C4-2B (cell line): Measurements from ENCODE around the gene PARD3B.

Experiments used
- H3K27ac ChIP-seq: fragments of 450-650 bp; 2 replicates; pipeline ENCODE4 v1.5.1; 2017
- ZFX ChIP-seq: fragments of 450-650 bp; IDR thresholded peaks from 2 replicates; pipeline ENCODE4 v1.6.1; 2017
- TF ChIP-seq, protein P1 (sequence below): fragments of 450-650 bp; conservative IDR thresholded peaks from 2 replicates; pipeline ENCODE4 v1.5.1; 2017; ENCODE audit warnings: mild to moderate bottlenecking

The PARD3B gene

DNA sequence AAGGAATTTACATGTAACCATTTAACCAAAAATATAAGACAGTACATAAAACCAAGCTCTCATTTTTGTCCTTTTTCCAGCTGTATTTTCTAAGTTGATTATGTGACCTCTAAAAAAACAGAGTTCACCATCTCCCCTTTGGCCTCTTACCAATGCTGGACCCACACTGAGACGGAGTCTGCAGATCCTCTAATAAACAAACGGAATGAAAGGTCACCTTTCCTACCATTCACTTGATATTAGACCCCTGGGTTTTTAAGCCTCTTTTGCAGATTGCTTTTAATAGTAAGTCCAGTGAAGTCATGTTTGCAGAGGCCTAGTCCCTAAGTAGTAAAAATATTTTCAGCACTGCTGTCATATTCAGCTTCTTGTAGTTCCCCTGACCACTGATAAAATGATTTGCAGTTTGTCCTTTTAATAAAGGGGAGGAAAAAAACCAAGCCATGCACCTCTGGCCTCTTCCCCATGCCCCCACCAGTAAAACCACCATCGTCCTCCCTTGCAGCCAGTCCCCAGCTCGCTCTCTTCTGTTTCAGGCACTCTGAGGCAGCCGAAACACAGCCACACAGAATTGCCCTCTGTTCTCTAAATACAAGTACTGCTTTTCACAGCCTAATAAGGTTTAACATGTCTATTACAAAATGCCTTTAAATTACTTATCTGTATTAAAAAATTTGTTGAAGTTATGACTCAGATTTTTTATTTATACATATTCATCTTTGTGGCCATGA, 427.5 kb downstream of the PARD3B start:
- TF ChIP-seq, protein P1, sequence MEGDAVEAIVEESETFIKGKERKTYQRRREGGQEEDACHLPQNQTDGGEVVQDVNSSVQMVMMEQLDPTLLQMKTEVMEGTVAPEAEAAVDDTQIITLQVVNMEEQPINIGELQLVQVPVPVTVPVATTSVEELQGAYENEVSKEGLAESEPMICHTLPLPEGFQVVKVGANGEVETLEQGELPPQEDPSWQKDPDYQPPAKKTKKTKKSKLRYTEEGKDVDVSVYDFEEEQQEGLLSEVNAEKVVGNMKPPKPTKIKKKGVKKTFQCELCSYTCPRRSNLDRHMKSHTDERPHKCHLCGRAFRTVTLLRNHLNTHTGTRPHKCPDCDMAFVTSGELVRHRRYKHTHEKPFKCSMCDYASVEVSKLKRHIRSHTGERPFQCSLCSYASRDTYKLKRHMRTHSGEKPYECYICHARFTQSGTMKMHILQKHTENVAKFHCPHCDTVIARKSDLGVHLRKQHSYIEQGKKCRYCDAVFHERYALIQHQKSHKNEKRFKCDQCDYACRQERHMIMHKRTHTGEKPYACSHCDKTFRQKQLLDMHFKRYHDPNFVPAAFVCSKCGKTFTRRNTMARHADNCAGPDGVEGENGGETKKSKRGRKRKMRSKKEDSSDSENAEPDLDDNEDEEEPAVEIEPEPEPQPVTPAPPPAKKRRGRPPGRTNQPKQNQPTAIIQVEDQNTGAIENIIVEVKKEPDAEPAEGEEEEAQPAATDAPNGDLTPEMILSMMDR, result no peak
- TF ChIP-seq ZFX, result no peak
- no peak overlapping the region for H3K27ac ChIP-seq

DNA sequence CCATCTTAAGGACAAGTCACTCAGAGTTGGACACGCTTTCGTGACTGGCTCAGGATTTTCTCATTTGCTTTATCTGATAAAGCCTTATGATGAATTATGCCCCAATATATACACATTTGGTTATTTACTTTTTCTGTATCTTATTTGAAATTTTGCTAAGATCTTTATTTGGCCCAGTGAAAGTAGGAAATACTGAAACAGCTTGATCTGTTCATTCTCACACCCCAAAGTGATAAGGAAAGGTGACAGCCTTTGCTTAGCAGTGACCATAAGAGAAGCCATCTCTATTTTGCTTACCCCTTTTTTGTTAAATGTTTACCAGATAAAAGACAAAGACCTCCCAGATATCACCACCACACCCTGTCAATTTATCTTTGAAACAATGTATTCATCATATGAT, 428.3 kb downstream of the PARD3B start:
- H3K27ac ChIP-seq, result no peak overlapping the region
- no peak for TF ChIP-seq ZFX
- TF ChIP-seq, protein P1, result no peak

DNA sequence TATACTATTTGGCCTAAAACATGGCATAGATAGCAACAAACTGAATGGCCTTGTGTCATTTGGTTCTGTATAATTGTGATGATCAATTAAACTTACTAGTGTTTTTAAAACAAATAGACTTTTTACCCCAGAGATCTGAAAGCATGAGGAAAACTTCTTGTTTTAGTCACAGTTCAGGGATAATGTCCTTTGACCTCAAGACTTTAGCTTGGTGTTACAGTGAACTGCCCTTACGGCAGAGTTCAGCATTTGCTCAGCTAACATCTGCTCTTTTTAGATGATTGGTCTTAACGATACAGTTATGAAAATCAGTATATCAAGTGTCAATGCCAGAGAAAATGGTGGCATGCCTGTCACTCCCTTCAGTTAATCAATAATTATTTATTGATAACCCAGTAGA, 429.2 kb downstream of the PARD3B start:
- TF ChIP-seq, protein P1, result no peak
- no peak for TF ChIP-seq ZFX
- H3K27ac ChIP-seq, result no peak overlapping the region

DNA sequence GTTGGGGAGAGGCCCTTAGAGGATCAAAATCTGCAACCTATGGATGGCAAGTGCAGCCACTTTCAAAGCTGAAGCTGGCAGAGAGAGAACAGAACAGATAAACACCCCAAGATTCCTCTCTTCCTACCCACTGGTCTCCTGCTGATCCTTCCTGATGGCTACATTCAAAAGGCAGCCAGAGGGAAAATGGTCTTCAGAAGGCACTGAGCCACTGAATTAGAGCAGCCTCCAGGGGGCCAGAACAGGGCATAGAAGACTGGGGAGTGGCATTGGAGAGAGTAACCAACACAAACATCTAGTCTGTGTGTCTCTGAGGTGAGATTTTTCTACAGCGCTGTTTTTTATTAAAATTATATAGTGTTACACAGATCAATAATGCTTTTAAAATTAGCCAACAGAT, 432.6 kb downstream of the PARD3B start:
- TF ChIP-seq, protein P1, result no peak
- TF ChIP-seq ZFX, result no peak
- H3K27ac ChIP-seq, result no peak overlapping the region

DNA sequence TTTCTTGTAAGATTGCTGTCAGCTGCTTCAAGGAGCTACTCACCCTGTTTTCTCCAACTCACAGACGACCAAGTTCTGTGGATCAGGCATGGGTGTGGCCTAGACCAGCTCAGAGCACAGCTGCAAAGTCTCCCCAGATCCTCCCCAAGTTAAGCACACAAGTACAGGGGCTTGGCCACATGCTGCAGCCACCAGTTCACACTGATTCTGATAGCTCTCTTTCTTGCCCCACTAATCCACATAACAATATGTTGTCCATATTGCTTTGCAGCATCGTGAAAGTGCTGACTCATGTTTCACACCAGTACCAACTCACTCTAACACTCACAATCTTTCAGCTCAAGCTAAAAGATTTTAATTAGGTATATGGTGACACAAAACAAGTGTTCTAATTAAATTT, 437.0 kb downstream of the PARD3B start:
- TF ChIP-seq, protein P1, result no peak
- no peak for TF ChIP-seq ZFX
- H3K27ac ChIP-seq, result no peak overlapping the region; the same call in 1 of the 2 replicates

DNA sequence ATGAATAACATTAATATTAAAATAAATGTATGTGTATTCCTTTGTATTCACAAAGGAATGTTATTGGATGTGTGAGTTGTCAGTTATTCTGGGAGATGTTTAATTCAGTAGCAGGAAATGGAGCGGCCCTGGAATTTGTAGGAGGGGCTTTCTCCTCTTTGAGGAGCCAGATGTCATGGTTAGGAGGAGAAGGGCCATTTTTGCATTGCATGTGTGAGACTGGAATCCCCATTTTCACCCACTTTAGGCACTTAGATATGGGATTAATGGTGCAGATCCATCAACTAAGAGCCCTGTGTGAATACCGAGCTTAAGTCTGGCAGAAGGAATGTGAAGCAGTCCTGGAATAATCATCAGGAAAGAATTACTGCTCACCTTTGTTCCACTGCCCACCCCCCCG, 439.2 kb downstream of the PARD3B start:
- H3K27ac ChIP-seq, result no peak overlapping the region
- TF ChIP-seq, protein P1, result no peak
- TF ChIP-seq ZFX, result no peak

DNA sequence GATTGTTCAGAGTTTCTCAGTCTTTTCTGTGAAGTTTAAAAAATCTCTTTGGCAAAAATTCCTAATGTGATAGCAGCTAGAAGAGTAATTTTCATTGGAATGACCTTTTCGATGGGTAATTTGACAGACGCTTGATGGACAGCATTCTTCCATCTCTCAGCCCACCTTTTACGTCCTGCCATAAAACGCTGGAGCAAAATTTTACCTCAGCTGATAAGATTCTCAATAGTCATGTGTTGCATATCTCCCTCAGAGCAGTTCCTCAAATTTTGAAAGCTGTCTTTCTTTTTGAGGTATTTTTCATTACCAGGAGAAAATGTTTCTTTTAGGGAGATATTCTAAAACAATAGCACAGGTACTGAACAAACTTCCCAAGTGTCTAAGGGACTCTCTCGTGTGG, 441.4 kb downstream of the PARD3B start:
- no peak overlapping the region for H3K27ac ChIP-seq
- TF ChIP-seq, protein P1, result no peak
- TF ChIP-seq ZFX, result no peak
